Limb (tissue), 2 donors: ENCODE measurements around the gene SLC22A12.

Source experiments
- DNase-seq, 2 donors: peaks; one replicate each; pipeline ENCODE4 v3.0.0-alpha.2; 2016; ENCODE audit errors: extremely low spot score in 2 of 2

SLC22A12 gene

DNA sequence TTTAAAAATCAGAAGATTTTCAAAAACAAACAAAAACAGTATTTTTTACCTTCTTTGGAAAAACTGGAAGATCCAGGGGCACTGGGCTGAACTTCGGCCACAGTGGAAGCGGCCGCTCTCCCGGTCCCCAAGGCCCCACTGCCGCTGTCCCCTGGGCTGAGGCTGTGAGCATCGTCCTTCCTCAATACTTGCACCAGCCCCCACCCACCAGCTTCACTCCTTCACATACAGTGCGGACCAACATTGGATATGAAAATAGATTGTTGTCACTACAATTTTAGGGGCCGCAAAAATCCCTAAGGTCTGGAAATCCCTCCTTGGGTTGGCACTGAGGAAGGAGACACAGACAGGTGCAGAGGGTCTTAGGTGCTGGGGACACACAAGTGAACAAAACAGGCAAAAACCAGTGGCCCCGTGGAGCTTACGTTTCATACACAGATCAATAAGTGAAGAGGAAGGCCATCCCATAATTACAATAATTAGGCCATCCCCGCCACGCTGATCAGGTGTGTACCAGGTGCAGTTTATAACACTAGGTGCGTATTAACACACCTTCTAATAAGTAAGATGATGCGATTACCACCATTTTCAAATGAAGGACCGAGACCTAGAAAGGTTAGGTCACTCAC, 28.2 kb upstream of the SLC22A12 start:
- no peak for DNase-seq

GRCh38 chr11:64563966-64564365, 27.1 kb upstream of the SLC22A12 start:
- DNase-seq, result no peak

- no peak for DNase-seq
Measured at GRCh38 chr11:64564419-64564818, 26.6 kb upstream of the SLC22A12 start.

DNA sequence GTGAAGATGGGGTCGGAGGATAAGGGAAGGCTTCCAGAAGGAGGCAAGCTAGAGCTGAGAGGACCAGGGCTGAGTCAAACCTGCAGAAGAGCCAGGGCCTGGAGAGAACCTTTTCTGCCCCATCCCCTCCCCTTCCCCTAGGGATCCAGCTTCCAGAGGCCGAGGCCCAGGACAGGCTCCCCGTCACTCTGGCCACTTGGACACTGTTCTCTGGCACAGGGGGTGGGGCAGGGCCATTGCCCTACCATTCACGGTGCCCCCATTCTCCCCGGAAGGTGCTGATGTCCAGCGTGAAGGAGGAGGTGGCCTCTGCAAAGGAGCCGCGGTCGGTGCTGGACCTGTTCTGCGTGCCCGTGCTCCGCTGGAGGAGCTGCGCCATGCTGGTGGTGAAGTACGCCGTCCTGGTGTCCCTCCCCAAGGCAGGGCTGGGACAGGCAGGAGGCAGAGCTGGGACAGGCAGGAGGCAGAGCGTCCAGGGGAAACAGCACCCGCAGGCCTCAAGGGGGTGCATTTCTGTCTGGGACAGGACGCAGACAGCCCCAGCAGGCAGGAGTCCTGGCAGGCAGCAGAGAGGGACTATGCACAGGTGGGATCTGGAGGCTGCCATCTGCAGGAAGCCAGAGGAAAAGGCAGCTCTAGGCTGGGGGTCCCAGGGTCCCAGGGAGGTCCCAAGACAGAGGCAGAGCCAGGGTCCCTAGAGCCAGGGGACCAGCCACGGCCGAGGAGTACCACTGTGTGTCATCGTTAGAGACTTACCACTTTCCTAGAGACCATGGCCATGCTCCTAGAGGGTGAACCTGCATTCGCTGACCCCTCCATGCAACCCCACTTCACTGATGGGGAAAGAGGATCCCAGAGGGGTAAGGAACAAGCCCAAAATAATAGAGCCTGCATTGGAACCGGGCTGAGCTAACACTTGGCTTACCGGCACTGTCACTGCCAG, 25.8 kb upstream of the SLC22A12 start:
- no peak for DNase-seq

- peak; percentile 20 to 67 for DNase-seq
Measured at GRCh38 chr11:64566042-64566914, 24.7 kb upstream of the SLC22A12 start.

DNA sequence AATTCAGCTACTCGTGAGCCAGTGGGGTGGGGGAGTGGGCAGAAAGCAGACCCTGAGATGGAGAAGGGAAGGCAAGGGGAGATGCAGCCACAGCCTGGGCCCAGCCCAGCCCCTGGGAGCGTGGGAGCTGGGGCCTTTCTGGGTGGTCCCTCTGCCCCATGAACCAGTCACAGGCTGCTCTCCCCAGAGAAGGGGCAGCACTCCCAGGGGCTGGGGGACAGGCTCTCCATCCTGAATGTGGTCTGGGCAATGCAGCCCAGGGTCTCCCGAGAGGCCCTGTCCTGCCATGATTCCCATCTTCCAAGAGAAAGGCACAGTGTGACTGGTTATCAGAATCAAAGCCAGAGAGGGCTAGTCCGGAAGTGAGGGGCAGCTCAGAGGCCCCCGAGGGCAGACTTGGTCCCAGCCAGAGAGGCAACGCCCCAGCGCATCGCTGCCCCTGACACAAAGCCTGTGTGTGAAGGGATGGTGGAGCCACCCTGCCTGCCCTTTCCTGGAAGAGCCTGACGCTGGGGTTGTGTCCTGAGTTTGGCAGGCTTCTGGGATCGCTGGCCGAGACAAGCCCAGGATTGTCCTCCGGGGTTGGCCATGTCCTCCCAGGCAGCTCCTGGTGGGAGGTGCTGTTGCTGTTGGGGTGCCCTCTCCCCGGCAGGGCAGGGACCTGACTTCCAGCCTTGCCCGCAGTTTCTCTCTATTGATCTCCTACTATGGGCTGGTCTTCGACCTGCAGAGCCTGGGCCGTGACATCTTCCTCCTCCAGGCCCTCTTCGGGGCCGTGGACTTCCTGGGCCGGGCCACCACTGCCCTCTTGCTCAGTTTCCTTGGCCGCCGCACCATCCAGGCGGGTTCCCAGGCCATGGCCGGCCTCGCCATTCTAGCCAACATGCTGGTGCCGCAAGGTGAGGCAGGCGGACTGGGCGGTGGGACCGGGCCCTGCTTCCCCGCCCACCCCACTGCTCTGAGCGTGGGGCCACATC, 23.8 kb upstream of the SLC22A12 start:
- DNase-seq, result no peak

DNA sequence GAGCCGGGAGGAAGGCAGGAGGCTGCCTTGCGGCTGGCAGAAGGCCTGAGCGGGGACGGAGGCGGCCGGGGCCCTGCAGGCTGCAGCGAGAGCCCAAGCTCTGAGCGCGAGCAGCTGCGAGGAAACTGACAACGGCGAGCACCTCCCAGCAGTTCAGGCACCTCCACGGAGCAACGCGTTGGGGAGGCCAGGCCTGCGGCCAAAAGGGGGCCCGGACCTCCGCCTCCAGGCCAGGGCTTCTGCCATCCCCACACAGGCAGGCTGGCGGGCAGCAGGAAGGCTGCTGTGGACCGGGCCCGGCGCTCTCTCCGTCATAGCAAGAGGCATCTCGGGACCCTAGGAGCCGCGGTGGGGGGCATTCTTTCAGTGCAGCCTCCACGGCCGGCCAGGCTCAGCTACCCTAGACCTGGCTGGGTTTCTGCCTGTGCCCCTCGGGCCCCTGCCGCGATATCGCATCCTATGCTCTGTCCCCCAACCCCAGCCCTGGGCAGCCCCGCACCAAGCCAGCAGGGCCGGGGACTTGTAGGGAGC, 22.9 kb upstream of the SLC22A12 start:
- DNase-seq, result no peak

DNA sequence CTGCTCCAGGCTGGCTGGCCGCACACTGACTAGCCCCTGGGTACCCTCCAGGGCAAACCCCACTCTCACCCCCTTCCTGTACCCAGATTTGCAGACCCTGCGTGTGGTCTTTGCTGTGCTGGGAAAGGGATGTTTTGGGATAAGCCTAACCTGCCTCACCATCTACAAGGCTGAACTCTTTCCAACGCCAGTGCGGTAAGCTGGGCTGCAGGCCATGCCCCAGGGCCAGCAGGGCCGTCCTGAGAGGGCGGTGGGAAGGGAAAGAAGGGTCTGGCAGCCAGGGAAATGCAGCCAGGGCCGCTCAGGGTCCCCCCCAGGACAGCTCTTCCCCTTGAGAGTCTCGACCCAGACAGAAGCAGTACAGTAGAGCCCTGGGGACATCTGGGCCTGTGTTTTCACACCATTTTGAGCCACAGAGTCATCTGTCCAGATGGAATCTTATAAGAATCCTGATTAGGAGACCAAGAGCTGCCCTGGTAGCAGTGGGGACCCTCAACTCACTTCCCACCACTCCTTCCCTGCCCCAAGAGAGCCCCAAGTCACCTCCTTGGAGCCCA, 22.4 kb upstream of the SLC22A12 start:
- DNase-seq, result no peak

GRCh38 chr11:64569300-64569970, 21.6 kb upstream of the SLC22A12 start:
- no peak for DNase-seq

GRCh38 chr11:64570341-64570740, 20.7 kb upstream of the SLC22A12 start:
- no peak for DNase-seq

DNA sequence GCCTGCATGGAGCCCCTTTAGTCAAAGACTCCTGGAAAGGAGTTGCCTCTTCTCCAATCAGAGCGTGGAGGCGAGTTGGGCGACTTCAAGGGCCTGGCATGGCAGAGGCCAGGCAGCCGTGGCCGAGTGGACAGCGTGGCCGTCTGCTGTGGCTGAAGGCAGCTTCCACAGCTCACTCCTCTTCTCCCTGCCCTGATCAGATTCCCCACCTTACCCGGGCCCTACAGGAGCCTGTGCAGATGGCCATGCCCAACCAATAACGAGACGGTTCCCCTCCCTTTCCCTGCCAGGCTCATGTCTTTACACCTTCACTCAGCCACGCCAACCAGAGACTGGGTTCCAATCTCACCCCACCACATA, 20.0 kb upstream of the SLC22A12 start:
- DNase-seq, result no peak

DNA sequence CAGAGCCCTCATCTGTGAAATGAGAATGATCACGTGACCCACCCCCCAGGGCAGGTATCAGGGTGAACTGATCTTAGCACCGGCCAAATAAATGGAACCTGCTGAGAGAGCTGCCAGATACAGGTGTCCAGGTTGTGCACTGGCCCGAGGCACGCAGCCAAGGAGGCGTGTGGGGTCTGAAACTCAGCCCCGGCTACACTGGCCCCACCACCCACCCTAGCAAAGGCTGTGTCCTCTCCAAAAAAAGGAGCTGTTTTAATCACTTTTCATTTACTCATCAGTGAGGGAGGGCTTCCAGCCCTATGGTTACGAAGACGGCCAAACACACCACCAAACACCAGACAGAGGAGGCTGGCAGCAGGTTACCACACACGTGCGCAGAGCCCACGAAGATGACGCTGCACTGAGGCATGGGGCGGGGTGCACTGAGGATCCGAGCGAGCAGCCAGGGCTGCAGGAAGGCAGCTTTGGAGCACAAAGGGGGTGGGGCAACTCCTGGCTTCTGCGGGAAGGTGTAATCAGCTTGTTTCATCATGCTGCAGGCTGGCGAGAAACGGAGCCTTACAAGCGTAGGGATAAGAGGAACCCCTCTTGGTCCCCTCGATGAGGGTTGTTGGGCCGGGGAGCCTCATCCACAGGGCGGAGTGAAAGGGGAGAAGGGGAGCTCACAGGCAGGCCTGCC, 19.5 kb upstream of the SLC22A12 start:
- no peak for DNase-seq

DNA sequence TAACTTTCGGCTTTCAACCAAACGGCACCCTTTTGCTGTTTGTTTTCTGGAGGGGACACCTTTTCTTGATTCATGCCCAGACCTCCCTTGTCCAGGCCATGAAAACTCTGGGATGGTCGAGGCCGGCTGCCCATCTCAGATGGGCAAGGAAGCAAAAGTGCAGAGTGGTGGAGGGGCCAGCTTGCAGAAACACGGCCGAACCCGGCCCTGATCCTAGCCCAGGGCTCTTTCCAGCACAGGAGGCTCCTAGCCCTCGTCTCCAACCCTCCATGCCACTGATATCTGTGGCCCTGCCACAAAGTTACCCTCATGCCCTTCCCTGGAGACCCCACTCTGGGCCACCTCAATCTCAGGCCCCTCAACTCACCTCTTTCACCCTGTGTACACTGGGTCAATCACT, 18.9 kb upstream of the SLC22A12 start:
- no peak for DNase-seq

- no peak for DNase-seq
Measured at GRCh38 chr11:64577202-64577601, 13.8 kb upstream of the SLC22A12 start.

DNA sequence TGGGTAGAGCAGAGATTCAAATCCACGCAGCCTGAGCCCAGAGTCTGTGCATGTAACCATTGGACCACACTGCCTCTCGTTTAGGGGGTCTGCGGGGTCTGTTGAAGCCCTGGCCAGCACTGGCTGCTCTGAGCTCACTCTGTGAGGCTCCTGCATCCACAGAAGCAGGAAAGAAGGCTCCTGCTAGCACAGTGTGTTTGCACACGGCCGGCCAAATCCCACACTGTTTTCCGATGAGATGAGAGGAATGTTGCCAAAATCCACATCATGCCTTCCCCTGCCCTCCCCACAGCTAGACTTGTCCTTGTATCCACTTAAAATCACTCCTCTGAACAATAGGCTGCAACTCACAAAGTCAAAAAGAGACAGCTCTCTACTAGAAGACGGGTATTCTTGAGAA, 10.6 kb upstream of the SLC22A12 start:
- DNase-seq, result peak in 1 of 2 donors; percentile 65

DNA sequence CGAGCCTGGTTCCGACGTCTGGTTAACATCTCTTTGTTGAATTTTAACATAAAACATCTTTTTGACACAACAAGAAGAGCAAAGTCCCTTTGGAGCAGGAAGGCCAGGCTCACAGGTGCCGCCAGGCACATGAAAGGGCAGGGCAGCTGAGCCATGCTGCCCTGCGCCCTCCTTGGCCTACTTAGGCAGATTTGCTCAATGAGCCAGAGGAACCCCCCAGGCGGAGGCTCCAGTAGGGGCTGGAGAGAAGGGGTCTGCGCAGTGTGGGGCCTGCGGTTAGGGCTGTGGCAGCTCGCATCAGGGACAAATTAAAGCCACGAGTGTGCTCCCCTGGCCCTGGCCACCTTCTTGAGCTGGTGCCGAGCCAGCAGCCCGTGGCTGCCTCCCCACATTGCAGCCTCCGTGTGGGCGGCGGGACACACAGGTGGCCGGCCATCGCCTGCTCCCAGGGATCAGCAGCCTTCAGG, 9.9 kb upstream of the SLC22A12 start:
- no peak for DNase-seq

GRCh38 chr11:64582885-64583284, 8.1 kb upstream of the SLC22A12 start:
- no peak for DNase-seq

DNA sequence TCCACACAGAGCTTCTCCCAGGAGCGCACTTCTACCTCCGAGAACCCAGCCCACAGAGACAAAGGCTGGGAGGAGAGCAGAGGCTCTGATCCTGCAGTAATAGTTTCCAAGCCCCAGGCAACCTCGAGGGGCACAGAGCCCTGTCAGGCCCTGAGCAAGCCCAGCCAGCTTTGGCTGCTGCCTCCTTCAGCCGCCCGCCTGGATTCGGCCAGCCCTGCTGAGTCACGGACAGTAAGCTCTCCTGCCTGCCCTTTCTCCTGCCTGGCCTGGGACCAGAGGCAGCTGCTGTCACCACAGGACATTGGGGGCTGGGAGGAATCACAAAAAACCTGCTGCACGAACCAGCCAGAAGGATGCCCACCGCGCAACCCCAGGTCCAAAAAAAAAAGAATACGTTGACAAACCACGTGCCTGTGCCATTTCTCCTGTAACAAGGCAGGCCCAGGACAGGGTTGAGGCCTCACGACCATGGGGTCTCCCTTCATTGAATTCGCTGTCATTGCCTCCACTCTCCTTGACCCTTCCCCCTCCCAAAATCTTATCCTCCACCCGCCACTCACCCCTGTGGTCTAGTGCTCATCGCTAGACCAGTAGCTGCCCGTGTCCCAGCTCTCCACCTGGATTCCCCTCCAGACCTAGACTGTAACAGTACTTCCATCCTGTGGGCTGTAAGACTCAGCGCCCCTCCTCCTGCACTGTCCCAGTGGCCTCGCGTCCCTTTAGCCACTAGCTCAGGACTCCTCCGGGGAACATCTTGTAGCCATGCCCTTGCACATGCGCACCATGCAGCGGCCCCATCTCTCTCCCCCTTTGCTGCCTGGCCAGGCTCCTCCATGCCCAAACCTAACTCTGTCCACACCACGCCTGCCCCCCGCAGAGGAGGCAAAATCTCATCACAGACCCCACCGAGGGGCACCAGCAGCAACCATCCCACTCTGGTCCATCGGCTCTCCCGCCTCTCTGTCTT, 7.4 kb upstream of the SLC22A12 start:
- no peak for DNase-seq
